ENCODE data around the gene MYPN. TPM values are rescaled to one million over a fixed set of nuclear protein-coding genes. Genes with fewer than 3 reads are reported as not detected.
A peak's percentile ranks its signal among the peaks of the same experiment; 100 is the strongest.

The MYPN gene
- total and polyA plus RNA-seq, 5 donors = 27.2 to 134 (median 83.4) TPM

GRCh38 chr10:68251151-68251550, 141.9 kb downstream of the MYPN start:
- WGBS = 77% methylated on average over 7 of the region's 7 CpGs
- no peaks in the 10 kb centered on the region for H3K27me3 ChIP-seq (ENCODE audit: control insufficient read depth, insufficient read depth)
- intact Hi-C loops (cut with DNase I) = no loop called here
- H3K4me3 ChIP-seq (ENCODE audit: low read length) = no peak overlapping the region
- H3K4me1 ChIP-seq (ENCODE audit: control insufficient read depth, insufficient read depth, low read length) = peaks cover 2% of the 10 kb centered on the region
- H3K27ac ChIP-seq (ENCODE audit: low read length) = no peak overlapping the region
- DNase-seq (no peak), ATAC-seq (no peak)
- no peaks in the 10 kb centered on the region for H3K9me3 ChIP-seq (ENCODE audit: control insufficient read depth, low read length)

GRCh38 chr10:68251625-68252495, 142.6 kb downstream of the MYPN start:
- Histone ChIP-seq H3K9me3 (ENCODE audit: control insufficient read depth, low read length) (no peaks in the 10 kb centered on the region), H3K27ac (ENCODE audit: low read length) (no peak overlapping the region), H3K4me1 (ENCODE audit: control insufficient read depth, insufficient read depth, low read length) (peaks cover 2% of the 10 kb centered on the region), H3K27me3 (ENCODE audit: control insufficient read depth, insufficient read depth) (no peaks in the 10 kb centered on the region), H3K4me3 (ENCODE audit: low read length) (no peak overlapping the region)
- 77% methylated on average over 5 of the region's 5 CpGs for WGBS
- intact Hi-C loops (cut with DNase I) = no loop called here
- ATAC-seq (no peak), DNase-seq (no peak)

- Histone ChIP-seq H3K27ac (ENCODE audit: low read length) (no peak overlapping the region), H3K4me1 (ENCODE audit: control insufficient read depth, insufficient read depth, low read length) (peaks cover 3% of the 10 kb centered on the region), H3K4me3 (ENCODE audit: low read length) (no peak overlapping the region), H3K9me3 (ENCODE audit: control insufficient read depth, low read length) (no peaks in the 10 kb centered on the region), H3K27me3 (ENCODE audit: control insufficient read depth, insufficient read depth) (no peaks in the 10 kb centered on the region)
- no peak for ATAC-seq
- DNase-seq = no peak
- WGBS = 53% methylated on average over 1 of the region's 1 CpG
- intact Hi-C loops (cut with DNase I) = no loop called here
Measured at GRCh38 chr10:68253346-68253745, 144.1 kb downstream of the MYPN start.

- Histone ChIP-seq H3K9me3 (ENCODE audit: control insufficient read depth, low read length) (no peaks in the 10 kb centered on the region), H3K4me3 (ENCODE audit: low read length) (no peak overlapping the region), H3K4me1 (ENCODE audit: control insufficient read depth, insufficient read depth, low read length) (peaks cover 3% of the 10 kb centered on the region), H3K27ac (ENCODE audit: low read length) (no peak overlapping the region), H3K27me3 (ENCODE audit: control insufficient read depth, insufficient read depth) (no peaks in the 10 kb centered on the region)
- ATAC-seq = peak; percentile 48 to 72
- DNase-seq = peak; percentile 31 to 81 (median 73)
- intact Hi-C loops (cut with DNase I) = no loop called here
- WGBS = 70% methylated on average over 8 of the region's 8 CpGs
Measured at GRCh38 chr10:68261132-68261856, 152.0 kb downstream of the MYPN start.

Other genes with a start within 250 kb of the MYPN start
- gene SIRT1, start 224.8 kb upstream of the MYPN start, total RNA-seq = 10 to 100 TPM; 16.0 to 18.7 (median 17.5) TPM
- gene SIRT1, start 224.8 kb upstream of the MYPN start, polyA plus RNA-seq = 9.3 TPM
- gene HERC4, start 34.2 kb upstream of the MYPN start, total RNA-seq = 10 to 100 TPM; 33.2 to 37.0 (median 34.5) TPM
- gene HERC4, start 34.2 kb upstream of the MYPN start, polyA plus RNA-seq = 14.0 TPM
- not detected for gene ATOH7, start 122.6 kb downstream of the MYPN start, total RNA-seq
- gene ATOH7, start 122.6 kb downstream of the MYPN start, polyA plus RNA-seq = 0.05 TPM
- gene HNRNPH3, start 222.6 kb downstream of the MYPN start, total RNA-seq = 100 to 1,000 TPM in 2 of 4 donors, 10 to 100 TPM in 2; 81.1 to 134 (median 94.1) TPM
- gene HNRNPH3, start 222.6 kb downstream of the MYPN start, polyA plus RNA-seq = 100 TPM
- gene PBLD, start 223.4 kb downstream of the MYPN start, total RNA-seq = 1 to 10 TPM; 2.9 to 5.5 (median 4.0) TPM
- gene PBLD, start 223.4 kb downstream of the MYPN start, polyA plus RNA-seq = 2.4 TPM